Measurements from ENCODE around the gene TRIM46. TPM values are rescaled to one million over a fixed set of nuclear protein-coding genes. Genes with fewer than 3 reads are reported as not detected.
A peak's percentile ranks its signal among the peaks of the same experiment; 100 is the strongest.

TRIM46 gene
- total RNA-seq, result 10 to 100 TPM in 2 of 4 donors, 1 to 10 TPM in 2; 6.0 to 20.4 (median 12.7) TPM

GRCh38 chr1:155173478-155174323 is at the start of gene TRIM46:
TSS of gene TRIM46 (plus strand) at chr1:155173849. CDS start at chr1:155173967, 118 bp downstream.
- H3K4me1 ChIP-seq, result peaks cover 0 to 65% (median 26%) of the 10 kb centered on the region in 4 donors
- H3K27ac ChIP-seq, result peak within 1 kb of the TSS; percentile 79 to 97 (median 91)
- peak within 1 kb of the TSS; percentile 59 to 85 (median 70) for H3K4me3 ChIP-seq
- H3K9me3 ChIP-seq, result no peaks in the 10 kb centered on the region
- peaks cover 0 to 13% of the 10 kb centered on the region in 2 donors for H3K27me3 ChIP-seq
- no peak for DNase-seq (ENCODE audit: low spot score in 2 of 2)
- peaks cover 0 to 23% (median 0%) of the 10 kb centered on the region in 3 donors for H3K36me3 ChIP-seq
- 2 to 3% methylated on average over 38 of the region's 38 CpGs for WGBS, 2 donors
- TF ChIP-seq EP300 (IDR thresholded peaks at IDR 0.05) (no peak), CTCF (IDR thresholded peaks at IDR 0.05) (peak in 1 of 5 experiments; percentile 23)

GRCh38 chr1:155124503-155125463 is 48.9 kb upstream of the TRIM46 start:
- no peak for DNase-seq (ENCODE audit: low spot score in 2 of 2)
- peak overlapping the region in 3 of 4 donors; percentile 17 to 99 (median 90) for H3K27ac ChIP-seq
- peaks cover 0 to 48% (median 19%) of the 10 kb centered on the region in 4 donors for H3K4me1 ChIP-seq
- TF ChIP-seq EP300 (IDR thresholded peaks at IDR 0.05) (no peak), POLR2A (IDR thresholded peaks at IDR 0.05) (no peak), CTCF (IDR thresholded peaks at IDR 0.05) (no peak)
- 71 to 79% methylated on average over 16 of the region's 16 CpGs for WGBS, 2 donors
- no peak overlapping the region for H3K4me3 ChIP-seq
- H3K36me3 ChIP-seq, result no peaks in the 10 kb centered on the region
- H3K9me3 ChIP-seq, result no peaks in the 10 kb centered on the region
- H3K27me3 ChIP-seq, result no peaks in the 10 kb centered on the region

- DNase-seq (ENCODE audit: low spot score in 2 of 2), result no peak
- H3K27ac ChIP-seq, result peak overlapping the region; percentile 84 to 99 (median 88)
- H3K27me3 ChIP-seq, result no peaks in the 10 kb centered on the region
- H3K4me3 ChIP-seq, result no peak overlapping the region
- peaks cover 0 to 55% (median 22%) of the 10 kb centered on the region in 4 donors for H3K4me1 ChIP-seq
- H3K36me3 ChIP-seq, result no peaks in the 10 kb centered on the region
- H3K9me3 ChIP-seq, result no peaks in the 10 kb centered on the region
- 51 to 65% methylated on average over 11 of the region's 11 CpGs for WGBS, 2 donors
- no peak for TF ChIP-seq EP300 (IDR thresholded peaks at IDR 0.05)
- TF ChIP-seq POLR2A (IDR thresholded peaks at IDR 0.05), result no peak
Observed at GRCh38 chr1:155125511-155125945, 48.1 kb upstream of the TRIM46 start.

- Histone ChIP-seq H3K4me3 (peak overlapping the region; percentile 62 to 74 (median 64)), H3K36me3 (peaks cover 0 to 2% (median 0%) of the 10 kb centered on the region in 3 donors), H3K9me3 (no peaks in the 10 kb centered on the region), H3K27me3 (no peaks in the 10 kb centered on the region), H3K4me1 (peaks cover 0 to 60% (median 22%) of the 10 kb centered on the region in 4 donors), H3K27ac (peak overlapping the region; percentile 84 to 99 (median 88))
- TF ChIP-seq CTCF (IDR thresholded peaks at IDR 0.05) (no peak), POLR2A (IDR thresholded peaks at IDR 0.05) (peak; percentile 8 to 38), EP300 (IDR thresholded peaks at IDR 0.05) (peak; percentile 16 to 66)
- DNase-seq (ENCODE audit: low spot score in 2 of 2), result peak; percentile 54 to 58
- WGBS, 2 donors, result 23 to 29% methylated on average over 27 to 48 of the region's 53 CpGs
Observed at GRCh38 chr1:155125946-155126555, 47.6 kb upstream of the TRIM46 start.

Measured in tibial nerve (tissue), 4 donors.